SK-N-MC (cell line): Measurements from ENCODE around the gene PHACTR3.

ENCODE experiments used
- EZH2 ChIP-seq: fragments of 200-600 bp; sonication (generic); IDR thresholded peaks from one replicate; pipeline ENCODE4 v1.6.1; 2017; ENCODE audit warnings: antibody characterized with exemption
- FOXP2 ChIP-seq: optimal IDR thresholded peaks from 2 replicates; pipeline ENCODE3; 2011; ENCODE audit warnings: mild to moderate bottlenecking, moderate library complexity; ENCODE audit not compliant: insufficient read depth; ENCODE audit errors: extremely low read length, control extremely low read depth
- POLR2AphosphoS5 ChIP-seq: IDR thresholded peaks from 2 replicates; pipeline ENCODE4 v1.6.1; 2012; ENCODE audit warnings: mild to moderate bottlenecking, low read depth, low read length, borderline replicate concordance

DNA sequence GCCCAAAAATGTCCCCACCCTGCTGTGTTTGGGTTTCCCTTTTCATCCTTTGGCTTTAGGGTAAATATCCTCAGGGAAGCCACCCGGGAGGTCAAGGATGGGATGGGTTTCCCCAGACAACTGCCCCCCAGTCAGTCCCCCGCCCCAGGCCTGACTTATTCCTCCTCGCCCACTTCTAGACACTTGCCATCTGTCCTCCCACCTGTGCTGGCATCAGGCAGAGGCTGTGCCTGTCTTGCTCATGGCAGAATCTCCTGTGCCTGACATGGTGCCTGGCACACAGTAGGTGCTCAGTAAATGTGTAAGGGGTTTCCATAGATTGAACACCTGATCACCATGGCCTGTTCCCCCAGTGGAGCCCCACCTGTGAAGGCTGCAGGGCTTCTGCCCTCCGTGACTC lies 141.8 kb downstream of the PHACTR3 start:
- TF ChIP-seq EZH2 (no peak), POLR2AphosphoS5 (no peak), FOXP2 (no peak)
